ENCODE data around the gene FBXO2.

FBXO2 gene

GRCh38 chr1:11653101-11653860, 948 bp downstream of the FBXO2 start:
- POLR2A ChIA-PET, result interaction anchor here (1.1 kb wide), 1 partner anchor 11 kb away, joined by 4 read pairs; the partner anchor contains the start of gene FBXO6
- TF ChIP-seq SP1 (IDR thresholded peaks at IDR 0.05) (no peak), FOXK2 (IDR thresholded peaks at IDR 0.05) (no peak), CTBP1 (IDR thresholded peaks at IDR 0.05; ENCODE audit: borderline replicate concordance) (no peak), NFRKB (IDR thresholded peaks at IDR 0.05) (no peak), ARNT (IDR thresholded peaks at IDR 0.05) (no peak), LEF1 (IDR thresholded peaks at IDR 0.05; ENCODE audit: borderline replicate concordance) (no peak), ZNF384 (IDR thresholded peaks at IDR 0.05) (no peak), PKNOX1 (IDR thresholded peaks at IDR 0.05) (no peak), SUZ12 (IDR thresholded peaks at IDR 0.05) (no peak), HDGF (IDR thresholded peaks at IDR 0.05; ENCODE audit: borderline replicate concordance) (no peak), BHLHE40 (IDR thresholded peaks at IDR 0.05; ENCODE audit: borderline replicate concordance) (no peak)
- no peak for DNase-seq (ENCODE audit: extremely low spot score)
- CTCF ChIA-PET, result interaction anchor here (0.6 to 1.5 kb wide), 2 partner anchors 58 to 107 kb away, joined by 3 to 4 read pairs; no protein-coding TSS in a partner anchor

- TF ChIP-seq NFRKB (IDR thresholded peaks at IDR 0.05), result no peak
- TF ChIP-seq FOXA1 (IDR thresholded peaks at IDR 0.05), result no peak
- no peak for TF ChIP-seq SUZ12 (IDR thresholded peaks at IDR 0.05)
- no peak for TF ChIP-seq FOXK2 (IDR thresholded peaks at IDR 0.05)
- no peak for TF ChIP-seq ZNF384 (IDR thresholded peaks at IDR 0.05)
- no peak for TF ChIP-seq SP1 (IDR thresholded peaks at IDR 0.05)
- TF ChIP-seq PKNOX1 (IDR thresholded peaks at IDR 0.05), result no peak
- no peak for TF ChIP-seq HDGF (IDR thresholded peaks at IDR 0.05; ENCODE audit: borderline replicate concordance)
- no peak for TF ChIP-seq FOXM1 (IDR thresholded peaks at IDR 0.05; ENCODE audit: borderline replicate concordance)
- no peak for TF ChIP-seq CTBP1 (IDR thresholded peaks at IDR 0.05; ENCODE audit: borderline replicate concordance)
- no peak for TF ChIP-seq LEF1 (IDR thresholded peaks at IDR 0.05; ENCODE audit: borderline replicate concordance)
- TF ChIP-seq ELF4 (IDR thresholded peaks at IDR 0.05), result no peak
- no peak for TF ChIP-seq ARNT (IDR thresholded peaks at IDR 0.05)
- TF ChIP-seq L3MBTL2 (conservative IDR thresholded peaks at IDR 0.05), result no peak
- TF ChIP-seq TARDBP (IDR thresholded peaks at IDR 0.05), result no peak
- TF ChIP-seq BHLHE40 (IDR thresholded peaks at IDR 0.05; ENCODE audit: borderline replicate concordance), result no peak
- no peak for DNase-seq (ENCODE audit: extremely low spot score)
- ChIA-PET POLR2A (no interaction called here), CTCF (interaction anchor here (0.6 to 3.3 kb wide), 3 partner anchors 59 to 181 kb away, joined by 3 to 19 read pairs (median 4); no protein-coding TSS in a partner anchor)
Observed at GRCh38 chr1:11652203-11652780, 1.9 kb downstream of the FBXO2 start.

GRCh38 chr1:11651017-11651416, 3.2 kb downstream of the FBXO2 start:
- POLR2A ChIA-PET, result interaction anchor here (1.7 kb wide), 1 partner anchor 31 kb away, joined by 4 read pairs; the partner anchor contains the start of gene MAD2L2
- no peak for DNase-seq (ENCODE audit: extremely low spot score)
- CTCF ChIA-PET, result interaction anchor here (1.4 to 3.3 kb wide), 3 partner anchors 65 to 71 kb away, joined by 5 to 19 read pairs (median 5); no protein-coding TSS in a partner anchor
- TF ChIP-seq FOXA1 (IDR thresholded peaks at IDR 0.05) (no peak), SP1 (IDR thresholded peaks at IDR 0.05) (no peak), BHLHE40 (IDR thresholded peaks at IDR 0.05; ENCODE audit: borderline replicate concordance) (no peak)

- no peak for TF ChIP-seq FOXA1 (IDR thresholded peaks at IDR 0.05)
- TF ChIP-seq NFRKB (IDR thresholded peaks at IDR 0.05), result no peak
- no peak for TF ChIP-seq L3MBTL2 (conservative IDR thresholded peaks at IDR 0.05)
- TF ChIP-seq PKNOX1 (IDR thresholded peaks at IDR 0.05), result no peak
- no peak for TF ChIP-seq ZNF384 (IDR thresholded peaks at IDR 0.05)
- peak; percentile 70 for DNase-seq (ENCODE audit: extremely low spot score)
- ChIA-PET CTCF (interaction anchor here (0.5 to 3.3 kb wide), 7 partner anchors 35 to 613 kb away, joined by 3 to 19 read pairs (median 4); no protein-coding TSS in a partner anchor), POLR2A (interaction anchor here (0.6 to 1.7 kb wide), 2 partner anchors 31 to 69 kb away, joined by 3 to 4 read pairs; partner anchors contain the start of gene MAD2L2)
Observed at GRCh38 chr1:11650331-11650991, 3.8 kb downstream of the FBXO2 start.

GRCh38 chr1:11649624-11650330, 4.5 kb downstream of the FBXO2 start:
- DNase-seq (ENCODE audit: extremely low spot score), result no peak
- ChIA-PET CTCF (interaction anchor here (0.5 to 3.3 kb wide), 10 partner anchors 35 to 612 kb away, joined by 3 to 19 read pairs (median 4); no protein-coding TSS in a partner anchor), POLR2A (interaction anchor here (0.6 to 1.7 kb wide), 2 partner anchors 32 to 70 kb away, joined by 3 to 4 read pairs; partner anchors contain the start of gene MAD2L2)
- TF ChIP-seq FOXA1 (IDR thresholded peaks at IDR 0.05), result no peak
- TF ChIP-seq PKNOX1 (IDR thresholded peaks at IDR 0.05), result no peak
- TF ChIP-seq CTBP1 (IDR thresholded peaks at IDR 0.05; ENCODE audit: borderline replicate concordance), result no peak
- TF ChIP-seq BHLHE40 (IDR thresholded peaks at IDR 0.05; ENCODE audit: borderline replicate concordance), result no peak
- TF ChIP-seq ARNT (IDR thresholded peaks at IDR 0.05), result no peak
- TF ChIP-seq LEF1 (IDR thresholded peaks at IDR 0.05; ENCODE audit: borderline replicate concordance), result no peak
- TF ChIP-seq SP1 (IDR thresholded peaks at IDR 0.05), result no peak
- no peak for TF ChIP-seq FOXK2 (IDR thresholded peaks at IDR 0.05)
- no peak for TF ChIP-seq L3MBTL2 (conservative IDR thresholded peaks at IDR 0.05)
- no peak for TF ChIP-seq FOXM1 (IDR thresholded peaks at IDR 0.05; ENCODE audit: borderline replicate concordance)
- no peak for TF ChIP-seq ELF4 (IDR thresholded peaks at IDR 0.05)
- no peak for TF ChIP-seq SUZ12 (IDR thresholded peaks at IDR 0.05)
- no peak for TF ChIP-seq ZNF384 (IDR thresholded peaks at IDR 0.05)
- no peak for TF ChIP-seq TARDBP (IDR thresholded peaks at IDR 0.05)
- no peak for TF ChIP-seq NFRKB (IDR thresholded peaks at IDR 0.05)
- TF ChIP-seq HDGF (IDR thresholded peaks at IDR 0.05; ENCODE audit: borderline replicate concordance), result no peak
